CD4-positive, alpha-beta T cell (primary cell): ENCODE measurements around the gene DGKI. TPM values are rescaled to one million over a fixed set of nuclear protein-coding genes. Genes with fewer than 3 reads are reported as not detected.

Experiments
- ATAC-seq: fragments of 200-7000 bp; cut with Tn5 transposase; one replicate; pipeline ENCODE4 v1.10.0; 2022; ENCODE audit warnings: mild to moderate bottlenecking; ENCODE audit not compliant: poor library complexity
- CTCF ChIA-PET: fragments of 350-600 bp; sonication (Branson Sonifier 250); formaldehyde crosslinking; loops from one replicate; lab custom pipeline; 2021; ENCODE audit warnings: antibody characterized with exemption, inconsistent platforms; lab: Charles Lee
- POLR2A ChIA-PET: fragments of 350-600 bp; sonication (Branson Sonifier 250); formaldehyde crosslinking; loops from one replicate; lab custom pipeline; 2021; ENCODE audit warnings: antibody characterized with exemption, inconsistent platforms; lab: Charles Lee
- DNase-seq, 14 experiments: peaks; one replicate each; pipeline ENCODE4 v3.0.0-alpha.2; 2013 to 2020; ENCODE audit warnings: mixed read lengths in 2 of 14
- H3K27ac ChIP-seq, 2 donors: one replicate each; pipeline versions ENCODE4 v1.5.1 to v1.7.0; 2013; ENCODE audit warnings: low read length in 2 of 2, low read depth in 1 of 2, mild to moderate bottlenecking in 1 of 2
- H3K27me3 ChIP-seq, 2 experiments: 1 replicate in 1 of 2; 2 replicates in 1 of 2; pipeline versions ENCODE4 v1.6.1 to v1.7.0; 2013; ENCODE audit warnings: low read length in 2 of 2, control low read depth in 1 of 2, mild to moderate bottlenecking in 1 of 2, moderate library complexity in 1 of 2; ENCODE audit not compliant: insufficient read depth in 2 of 2, control insufficient read depth in 1 of 2
- H3K36me3 ChIP-seq: one replicate; pipeline ENCODE4 v1.6.1; 2013; ENCODE audit warnings: low read length, control low read depth; ENCODE audit not compliant: insufficient read depth
- H3K4me1 ChIP-seq: one replicate; pipeline ENCODE4 v1.6.1; 2013; ENCODE audit warnings: low read length, control low read depth; ENCODE audit not compliant: insufficient read depth
- H3K4me3 ChIP-seq: one replicate; pipeline ENCODE4 v1.5.1; 2013; ENCODE audit warnings: mild to moderate bottlenecking, low read length, moderate library complexity
- H3K9me3 ChIP-seq, 2 experiments: 1 replicate in 1 of 2; 2 replicates in 1 of 2; pipeline versions ENCODE4 v1.6.1 to v1.7.0; 2013; ENCODE audit warnings: low read length in 2 of 2, mild to moderate bottlenecking in 2 of 2, control low read depth in 1 of 2, moderate library complexity in 1 of 2; ENCODE audit not compliant: control insufficient read depth in 1 of 2, insufficient read depth in 1 of 2
- H3K27ac Mint-ChIP-seq: one replicate; pipeline ENCODE4 v1.8.0; 2020; ENCODE audit warnings: mixed read lengths
- H3K27me3 Mint-ChIP-seq: one replicate; pipeline ENCODE4 v1.8.0; 2021; ENCODE audit warnings: mixed read lengths
- H3K36me3 Mint-ChIP-seq: one replicate; pipeline ENCODE4 v1.8.0; 2021; ENCODE audit warnings: low read depth, mixed read lengths
- H3K4me1 Mint-ChIP-seq: one replicate; pipeline ENCODE4 v1.8.0; 2021; ENCODE audit warnings: low read depth, mixed read lengths
- H3K4me3 Mint-ChIP-seq: one replicate; pipeline ENCODE4 v1.8.0; 2020; ENCODE audit warnings: mild to moderate bottlenecking, mixed read lengths
- H3K9me3 Mint-ChIP-seq: one replicate; pipeline ENCODE4 v1.8.0; 2020; ENCODE audit warnings: mixed read lengths
- intact Hi-C, 2 experiments: fragments of 100-400 bp; cut with DNase I in 1 of 2; cut with micrococcal nuclease in 1 of 2; formaldehyde crosslinking; loops; one replicate each; pipeline versions ENCODE4 v1.15.1 to v1.9.0; 2023 to 2025; cut with DNase I, micrococcal nuclease
- total RNA-seq, 174 experiments: library from RNA in 2 of 174; stranded (reverse) in 2 of 174; gene quantifications; one replicate each; pipeline ENCODE4 v1.2.3 and lab custom pipeline; 2021 to 2026
- TF ChIP-seq, protein P1 (sequence below): fragments of 200-600 bp; IDR thresholded peaks from one replicate; pipeline ENCODE4 v1.8.0; 2022; ENCODE audit warnings: antibody characterized with exemption, mild to moderate bottlenecking

The DGKI gene
- total RNA-seq, 2 experiments from 2014 or later: not detected

DNA sequence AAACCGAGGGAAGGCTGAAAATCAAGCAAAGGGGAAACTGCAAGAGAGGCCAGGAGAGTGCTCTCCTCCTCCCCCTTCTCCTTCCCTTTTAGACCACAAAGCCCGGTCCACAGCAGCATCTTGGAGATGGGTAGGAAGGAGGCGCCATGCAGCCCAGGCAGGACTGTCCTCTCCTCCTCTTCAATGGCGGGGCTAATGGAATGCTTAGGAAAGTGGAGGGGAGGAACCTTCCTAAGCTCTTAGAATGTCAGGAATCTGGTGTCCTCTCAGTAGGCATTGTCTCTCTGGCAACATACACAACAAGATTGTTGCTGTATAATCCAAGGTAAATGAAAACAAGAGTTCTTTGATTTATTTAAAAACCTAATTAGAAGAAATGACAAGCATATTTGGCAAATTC, 185.1 kb downstream of the DGKI start:
- Mint-ChIP-seq H3K9me3 (no peaks in the 10 kb centered on the region), H3K36me3 (no peaks in the 10 kb centered on the region), H3K4me3 (no peak overlapping the region), H3K4me1 (no peaks in the 10 kb centered on the region), H3K27me3 (peaks cover 23% of the 10 kb centered on the region), H3K27ac (no peak overlapping the region)
- Histone ChIP-seq H3K27me3 (peaks cover 0 to 4% of the 10 kb centered on the region in 2 experiments), H3K4me1 (no peaks in the 10 kb centered on the region), H3K36me3 (no peaks in the 10 kb centered on the region), H3K27ac (no peak overlapping the region), H3K9me3 (no peaks in the 10 kb centered on the region), H3K4me3 (no peak overlapping the region)
- ChIA-PET CTCF (no interaction called here), POLR2A (no interaction called here)
- TF ChIP-seq, protein P1, sequence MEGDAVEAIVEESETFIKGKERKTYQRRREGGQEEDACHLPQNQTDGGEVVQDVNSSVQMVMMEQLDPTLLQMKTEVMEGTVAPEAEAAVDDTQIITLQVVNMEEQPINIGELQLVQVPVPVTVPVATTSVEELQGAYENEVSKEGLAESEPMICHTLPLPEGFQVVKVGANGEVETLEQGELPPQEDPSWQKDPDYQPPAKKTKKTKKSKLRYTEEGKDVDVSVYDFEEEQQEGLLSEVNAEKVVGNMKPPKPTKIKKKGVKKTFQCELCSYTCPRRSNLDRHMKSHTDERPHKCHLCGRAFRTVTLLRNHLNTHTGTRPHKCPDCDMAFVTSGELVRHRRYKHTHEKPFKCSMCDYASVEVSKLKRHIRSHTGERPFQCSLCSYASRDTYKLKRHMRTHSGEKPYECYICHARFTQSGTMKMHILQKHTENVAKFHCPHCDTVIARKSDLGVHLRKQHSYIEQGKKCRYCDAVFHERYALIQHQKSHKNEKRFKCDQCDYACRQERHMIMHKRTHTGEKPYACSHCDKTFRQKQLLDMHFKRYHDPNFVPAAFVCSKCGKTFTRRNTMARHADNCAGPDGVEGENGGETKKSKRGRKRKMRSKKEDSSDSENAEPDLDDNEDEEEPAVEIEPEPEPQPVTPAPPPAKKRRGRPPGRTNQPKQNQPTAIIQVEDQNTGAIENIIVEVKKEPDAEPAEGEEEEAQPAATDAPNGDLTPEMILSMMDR: no peak
- ATAC-seq (no peak), DNase-seq (no peak)
- intact Hi-C loops: no loop called here

DNA sequence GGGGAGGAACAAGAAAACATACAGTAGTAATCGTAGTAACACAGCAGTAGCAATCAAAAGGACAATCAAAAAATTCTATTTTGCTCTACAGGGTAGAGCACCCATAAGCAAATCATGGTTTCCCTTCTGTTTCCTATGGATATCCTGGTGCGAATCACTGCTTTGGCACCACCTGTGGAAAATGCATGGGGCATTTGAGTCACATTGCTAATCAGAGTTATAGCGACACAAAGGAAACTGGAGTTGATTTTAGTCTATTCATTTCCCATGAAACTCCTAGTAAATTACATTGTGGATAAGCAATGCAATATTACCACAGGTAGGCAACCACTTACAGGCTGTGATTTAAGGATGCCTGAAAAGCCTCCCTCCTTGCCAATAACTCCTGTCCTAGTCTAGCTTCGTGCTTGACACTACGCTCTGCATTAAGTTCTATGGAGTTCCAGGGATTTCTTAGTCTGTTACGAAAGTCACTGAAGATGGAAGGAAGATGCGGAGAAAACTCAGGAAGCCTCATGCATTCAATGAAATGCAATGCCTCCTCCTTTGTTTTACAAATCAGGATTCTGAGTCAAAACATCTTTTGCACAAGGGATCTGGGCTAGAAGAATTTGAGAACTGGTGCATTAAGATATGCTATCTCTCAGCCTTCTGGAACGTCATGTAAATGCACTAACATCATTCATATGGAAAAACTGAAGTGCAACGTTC, 188.4 kb downstream of the DGKI start:
- Histone ChIP-seq H3K27ac (no peak overlapping the region), H3K9me3 (no peaks in the 10 kb centered on the region), H3K4me3 (no peak overlapping the region), H3K4me1 (no peaks in the 10 kb centered on the region), H3K36me3 (no peaks in the 10 kb centered on the region), H3K27me3 (peaks cover 0 to 2% of the 10 kb centered on the region in 2 experiments)
- TF ChIP-seq, protein P1: no peak
- POLR2A ChIA-PET: no interaction called here
- H3K4me3 Mint-ChIP-seq: no peak overlapping the region
- H3K36me3 Mint-ChIP-seq: no peaks in the 10 kb centered on the region
- no peaks in the 10 kb centered on the region for H3K4me1 Mint-ChIP-seq
- peaks cover 24% of the 10 kb centered on the region for H3K27me3 Mint-ChIP-seq
- H3K9me3 Mint-ChIP-seq: no peaks in the 10 kb centered on the region
- no peak overlapping the region for H3K27ac Mint-ChIP-seq
- CTCF ChIA-PET: no interaction called here
- DNase-seq (no peak), ATAC-seq (no peak)
- intact Hi-C loops: loop anchor here (5.0 kb wide), 2 partner anchors 239 to 349 kb away; no protein-coding TSS in a partner anchor

DNA sequence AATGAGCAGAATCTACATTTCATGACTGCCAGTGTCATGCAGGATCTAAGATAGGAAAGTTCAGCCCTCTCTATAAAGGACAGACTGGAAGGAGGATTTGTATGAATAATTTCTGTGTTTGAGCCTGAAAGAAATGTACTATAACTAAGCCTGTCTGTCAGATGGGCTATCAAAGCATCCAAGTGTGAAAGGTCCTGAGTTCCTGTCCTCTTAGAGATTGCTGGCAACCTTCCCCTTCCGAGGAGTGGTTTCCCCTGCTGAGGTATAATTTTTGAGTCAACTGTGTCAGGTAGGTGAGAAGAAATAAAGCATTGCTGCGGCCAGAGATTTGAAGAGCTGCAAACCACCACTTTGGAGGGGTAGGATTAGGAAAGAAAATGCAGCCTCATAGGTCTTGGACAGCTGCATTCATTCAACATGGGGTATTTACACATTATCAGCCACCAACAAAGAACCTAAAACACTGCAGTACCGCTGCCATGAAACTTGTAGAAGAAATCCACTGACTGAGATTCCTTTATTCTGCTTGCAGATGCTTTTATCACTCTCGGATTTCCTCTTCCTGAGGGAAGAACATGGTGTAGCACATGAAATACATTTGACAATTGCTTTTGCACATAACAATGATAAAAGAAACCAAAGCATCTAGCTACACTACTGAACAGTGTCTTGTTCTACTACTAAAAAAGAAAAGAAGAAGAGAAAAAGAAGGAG, 189.1 kb downstream of the DGKI start:
- no peak for ATAC-seq
- no peak overlapping the region for H3K27ac ChIP-seq
- DNase-seq: no peak
- Mint-ChIP-seq H3K36me3 (no peaks in the 10 kb centered on the region), H3K4me3 (no peak overlapping the region), H3K4me1 (no peaks in the 10 kb centered on the region), H3K27ac (no peak overlapping the region), H3K27me3 (peaks cover 17% of the 10 kb centered on the region), H3K9me3 (no peaks in the 10 kb centered on the region)
- CTCF ChIA-PET: interaction anchor here (1.1 kb wide), 1 partner anchor 116 kb away, joined by 3 read pairs; no protein-coding TSS in a partner anchor
- POLR2A ChIA-PET: no interaction called here
- no peaks in the 10 kb centered on the region for H3K9me3 ChIP-seq
- intact Hi-C loops: loop anchor here (2.0 to 5.0 kb wide), 4 partner anchors 240 to 351 kb away; no protein-coding TSS in a partner anchor
- H3K4me1 ChIP-seq: no peaks in the 10 kb centered on the region
- H3K4me3 ChIP-seq: no peak overlapping the region
- TF ChIP-seq, protein P1: no peak
- no peaks in the 10 kb centered on the region for H3K36me3 ChIP-seq
- H3K27me3 ChIP-seq: peaks cover 0 to 2% of the 10 kb centered on the region in 2 experiments
